Right atrium auricular region (tissue), 2 donors: ENCODE data around the gene CCNK. TPM values are rescaled to one million over a fixed set of nuclear protein-coding genes. Genes with fewer than 3 reads are reported as not detected.

Experiments
- DNase-seq: peaks from one replicate; pipeline ENCODE4 v3.0.0-alpha.2; 2019; ENCODE audit warnings: low spot score
- H3K27ac ChIP-seq, 2 donors: fragments of 200-600 bp; sonication (generic); 1 replicate in 1 of 2; 2 replicates in 1 of 2; pipeline ENCODE4 v1.5.1; 2016 to 2019
- H3K27me3 ChIP-seq, 2 donors: fragments of 200-600 bp; sonication (generic); one replicate each; pipeline versions ENCODE4 v1.5.1 to v1.6.0; 2017 to 2019
- H3K36me3 ChIP-seq: fragments of 200-600 bp; sonication (generic); one replicate; pipeline ENCODE4 v1.5.1; 2016
- H3K4me1 ChIP-seq, 2 donors: fragments of 200-600 bp; sonication (generic); one replicate each; pipeline versions ENCODE4 v1.5.1 to v1.6.0; 2017 to 2019
- H3K4me3 ChIP-seq, 2 donors: fragments of 200-600 bp; sonication (generic); 1 replicate in 1 of 2; 2 replicates in 1 of 2; pipeline ENCODE4 v1.5.1; 2017 to 2019; ENCODE audit warnings: mild to moderate bottlenecking in 1 of 2, moderate library complexity in 1 of 2
- H3K9me3 ChIP-seq, 2 donors: fragments of 200-600 bp; sonication (generic); one replicate each; pipeline ENCODE4 v1.5.1; 2019
- total RNA-seq, 2 donors: library from RNA; depleted of rRNA; stranded (reverse); fragments of >200 nt; gene quantifications; one replicate each; pipeline ENCODE4 v1.1.0, GENCODE V29; 2016
- TF ChIP-seq, protein P1 (sequence below), 2 donors: fragments of 200-600 bp; sonication (generic); IDR thresholded peaks; one replicate each; pipeline ENCODE4 v1.5.1; 2019; ENCODE audit warnings: antibody characterized with exemption in 2 of 2

The CCNK gene
- total RNA-seq, 2 donors from 2014 or later, result 13.9 to 17.1 TPM

- no peaks in the 10 kb centered on the region for H3K27me3 ChIP-seq
- peaks cover 16% of the 10 kb centered on the region for H3K36me3 ChIP-seq
- TF ChIP-seq, protein P1, sequence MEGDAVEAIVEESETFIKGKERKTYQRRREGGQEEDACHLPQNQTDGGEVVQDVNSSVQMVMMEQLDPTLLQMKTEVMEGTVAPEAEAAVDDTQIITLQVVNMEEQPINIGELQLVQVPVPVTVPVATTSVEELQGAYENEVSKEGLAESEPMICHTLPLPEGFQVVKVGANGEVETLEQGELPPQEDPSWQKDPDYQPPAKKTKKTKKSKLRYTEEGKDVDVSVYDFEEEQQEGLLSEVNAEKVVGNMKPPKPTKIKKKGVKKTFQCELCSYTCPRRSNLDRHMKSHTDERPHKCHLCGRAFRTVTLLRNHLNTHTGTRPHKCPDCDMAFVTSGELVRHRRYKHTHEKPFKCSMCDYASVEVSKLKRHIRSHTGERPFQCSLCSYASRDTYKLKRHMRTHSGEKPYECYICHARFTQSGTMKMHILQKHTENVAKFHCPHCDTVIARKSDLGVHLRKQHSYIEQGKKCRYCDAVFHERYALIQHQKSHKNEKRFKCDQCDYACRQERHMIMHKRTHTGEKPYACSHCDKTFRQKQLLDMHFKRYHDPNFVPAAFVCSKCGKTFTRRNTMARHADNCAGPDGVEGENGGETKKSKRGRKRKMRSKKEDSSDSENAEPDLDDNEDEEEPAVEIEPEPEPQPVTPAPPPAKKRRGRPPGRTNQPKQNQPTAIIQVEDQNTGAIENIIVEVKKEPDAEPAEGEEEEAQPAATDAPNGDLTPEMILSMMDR (IDR thresholded peaks at IDR 0.05), result no peak
- no peaks in the 10 kb centered on the region for H3K9me3 ChIP-seq
- peaks cover 0 to 26% of the 10 kb centered on the region in 2 donors for H3K4me1 ChIP-seq
- H3K4me3 ChIP-seq, result no peak overlapping the region
- no peak overlapping the region for H3K27ac ChIP-seq
- no peak for DNase-seq
These were observed 34.3 kb downstream of the CCNK start for GRCh38 chr14:99515301-99516155.

GRCh38 chr14:99516156-99516870 is 35.1 kb downstream of the CCNK start:
- no peak for DNase-seq
- H3K27me3 ChIP-seq, result no peaks in the 10 kb centered on the region
- TF ChIP-seq, protein P1 (IDR thresholded peaks at IDR 0.05), result no peak
- H3K4me3 ChIP-seq, result no peak overlapping the region
- H3K27ac ChIP-seq, result no peak overlapping the region
- peaks cover 16% of the 10 kb centered on the region for H3K36me3 ChIP-seq
- peaks cover 0 to 18% of the 10 kb centered on the region in 2 donors for H3K4me1 ChIP-seq
- no peaks in the 10 kb centered on the region for H3K9me3 ChIP-seq

GRCh38 chr14:99516871-99517642 is 35.8 kb downstream of the CCNK start:
- Histone ChIP-seq H3K4me3 (no peak overlapping the region), H3K27me3 (no peaks in the 10 kb centered on the region), H3K36me3 (peaks cover 13% of the 10 kb centered on the region), H3K4me1 (peaks cover 0 to 13% of the 10 kb centered on the region in 2 donors), H3K9me3 (no peaks in the 10 kb centered on the region), H3K27ac (no peak overlapping the region)
- no peak for DNase-seq
- TF ChIP-seq, protein P1 (IDR thresholded peaks at IDR 0.05), result no peak

- Histone ChIP-seq H3K4me3 (no peak overlapping the region), H3K27ac (no peak overlapping the region), H3K36me3 (peaks cover 11% of the 10 kb centered on the region), H3K4me1 (peaks cover 0 to 20% of the 10 kb centered on the region in 2 donors), H3K27me3 (no peaks in the 10 kb centered on the region), H3K9me3 (no peaks in the 10 kb centered on the region)
- TF ChIP-seq, protein P1 (IDR thresholded peaks at IDR 0.05), result no peak
- no peak for DNase-seq
These were observed 36.6 kb downstream of the CCNK start for GRCh38 chr14:99517643-99518381.
